HG03108 (cell line): ENCODE measurements around the gene DNA2.
A peak's percentile ranks its signal among the peaks of the same experiment; 100 is the strongest.
"Not testable (repeated sequence)": the region's sequence is repeated elsewhere in the genome, so short reads cannot be mapped to it uniquely, and the experiment has no call there.

Experiments used
- ATAC-seq: cut with Tn5 transposase; IDR thresholded peaks from one replicate; pipeline ENCODE4 v1.9.1; 2021; ENCODE audit warnings: moderate library complexity; ENCODE audit not compliant: unreplicated experiment

DNA2 gene, protein sequence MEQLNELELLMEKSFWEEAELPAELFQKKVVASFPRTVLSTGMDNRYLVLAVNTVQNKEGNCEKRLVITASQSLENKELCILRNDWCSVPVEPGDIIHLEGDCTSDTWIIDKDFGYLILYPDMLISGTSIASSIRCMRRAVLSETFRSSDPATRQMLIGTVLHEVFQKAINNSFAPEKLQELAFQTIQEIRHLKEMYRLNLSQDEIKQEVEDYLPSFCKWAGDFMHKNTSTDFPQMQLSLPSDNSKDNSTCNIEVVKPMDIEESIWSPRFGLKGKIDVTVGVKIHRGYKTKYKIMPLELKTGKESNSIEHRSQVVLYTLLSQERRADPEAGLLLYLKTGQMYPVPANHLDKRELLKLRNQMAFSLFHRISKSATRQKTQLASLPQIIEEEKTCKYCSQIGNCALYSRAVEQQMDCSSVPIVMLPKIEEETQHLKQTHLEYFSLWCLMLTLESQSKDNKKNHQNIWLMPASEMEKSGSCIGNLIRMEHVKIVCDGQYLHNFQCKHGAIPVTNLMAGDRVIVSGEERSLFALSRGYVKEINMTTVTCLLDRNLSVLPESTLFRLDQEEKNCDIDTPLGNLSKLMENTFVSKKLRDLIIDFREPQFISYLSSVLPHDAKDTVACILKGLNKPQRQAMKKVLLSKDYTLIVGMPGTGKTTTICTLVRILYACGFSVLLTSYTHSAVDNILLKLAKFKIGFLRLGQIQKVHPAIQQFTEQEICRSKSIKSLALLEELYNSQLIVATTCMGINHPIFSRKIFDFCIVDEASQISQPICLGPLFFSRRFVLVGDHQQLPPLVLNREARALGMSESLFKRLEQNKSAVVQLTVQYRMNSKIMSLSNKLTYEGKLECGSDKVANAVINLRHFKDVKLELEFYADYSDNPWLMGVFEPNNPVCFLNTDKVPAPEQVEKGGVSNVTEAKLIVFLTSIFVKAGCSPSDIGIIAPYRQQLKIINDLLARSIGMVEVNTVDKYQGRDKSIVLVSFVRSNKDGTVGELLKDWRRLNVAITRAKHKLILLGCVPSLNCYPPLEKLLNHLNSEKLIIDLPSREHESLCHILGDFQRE

DNA sequence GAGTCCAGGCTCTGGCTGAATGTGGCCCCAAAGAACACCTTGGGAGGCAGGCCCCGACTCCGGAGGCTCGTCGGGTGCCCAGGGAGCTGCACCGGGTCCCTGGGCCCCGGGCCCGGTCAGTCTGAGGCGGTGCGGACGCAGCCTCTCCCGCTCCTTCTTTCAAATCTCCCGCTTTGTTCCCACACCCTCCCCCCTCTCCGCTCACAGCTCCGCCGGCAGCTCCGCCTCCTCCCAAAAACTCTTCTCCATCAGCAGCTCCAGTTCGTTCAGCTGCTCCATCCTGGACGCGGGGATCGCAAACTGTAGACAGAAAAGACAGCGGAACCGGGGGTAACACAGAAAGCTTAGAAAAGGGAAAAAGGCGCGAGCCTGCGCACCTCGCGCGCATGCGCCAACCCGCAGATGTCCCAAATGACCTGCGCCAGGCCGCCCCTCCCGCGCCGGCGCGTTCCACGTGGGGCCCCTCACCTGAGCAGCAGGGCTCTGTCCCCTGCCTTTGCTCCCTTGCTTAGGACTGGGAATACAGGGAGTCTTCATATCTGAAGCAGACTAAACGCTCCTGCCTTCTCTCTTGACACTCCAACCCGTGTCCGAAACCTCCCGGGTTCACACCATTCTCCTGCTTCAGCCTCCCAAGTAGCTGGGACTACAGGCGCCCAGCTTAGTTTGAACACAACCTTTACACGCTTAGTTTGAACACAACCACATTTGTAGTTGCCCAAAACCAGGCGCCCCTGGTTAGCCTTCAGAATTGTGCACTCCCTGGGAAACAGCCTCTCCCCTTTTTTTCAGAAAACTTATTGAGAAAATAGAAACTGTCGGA, at the start of gene DNA2:
Gene DNA2, minus strand, starts transcription at position 388 of the 823 bp plus-strand sequence. Its CDS starts 109 bp downstream, at position 279.
- ATAC-seq: peak; percentile 74

DNA sequence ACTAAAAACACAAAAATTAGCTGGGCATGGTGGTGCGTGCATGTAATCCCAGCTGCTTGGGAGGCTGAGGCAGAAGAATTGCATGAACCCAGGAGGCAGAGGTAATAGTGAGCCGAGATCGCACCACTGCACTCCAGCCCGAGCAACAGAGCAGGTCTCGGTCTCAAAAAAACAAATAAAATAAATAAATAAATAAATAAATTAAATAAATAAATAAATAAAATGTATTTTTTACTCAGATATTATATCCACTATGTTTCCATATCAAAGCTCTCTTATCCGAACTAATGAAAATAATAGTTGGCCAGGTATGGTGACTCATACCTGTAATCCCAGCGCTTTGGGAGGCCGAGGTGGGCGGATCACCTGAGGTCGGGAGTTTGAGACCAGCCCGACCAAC, 46.8 kb upstream of the DNA2 start:
- ATAC-seq: not testable (repeated sequence)

DNA sequence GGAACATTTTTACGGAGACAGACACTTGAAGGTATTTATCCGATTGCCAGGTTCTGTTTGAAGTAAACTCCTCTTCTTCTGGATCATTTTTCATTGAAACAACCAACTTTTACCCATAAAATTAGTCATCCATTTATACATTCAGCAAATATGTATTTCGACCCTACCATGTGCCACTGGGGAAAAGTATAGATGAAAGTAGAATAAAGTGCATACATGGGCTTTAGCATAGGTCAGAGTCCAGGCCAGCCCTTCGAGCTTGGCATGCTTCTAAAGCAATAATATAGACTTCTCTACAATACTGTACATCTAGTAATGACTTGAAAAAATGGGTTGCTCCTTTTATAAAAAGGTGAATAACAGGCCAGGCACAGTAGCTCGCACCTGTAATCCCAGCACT, 45.4 kb upstream of the DNA2 start:
- no peak for ATAC-seq

- no peak for ATAC-seq
Observed at GRCh38 chr10:68516766-68517165, 45.0 kb upstream of the DNA2 start.

- ATAC-seq: not testable (repeated sequence)
Observed at GRCh38 chr10:68516216-68516615, 44.4 kb upstream of the DNA2 start.

- no peak for ATAC-seq
Observed at GRCh38 chr10:68508090-68508489, 36.3 kb upstream of the DNA2 start.

GRCh38 chr10:68506411-68506810, 34.6 kb upstream of the DNA2 start:
- ATAC-seq: no peak

- no peak for ATAC-seq
Observed at GRCh38 chr10:68502846-68503245, 31.1 kb upstream of the DNA2 start.

- no peak for ATAC-seq
Observed at GRCh38 chr10:68501691-68502090, 29.9 kb upstream of the DNA2 start.

- no peak for ATAC-seq
Observed at GRCh38 chr10:68499544-68499943, 27.8 kb upstream of the DNA2 start.

GRCh38 chr10:68496072-68496471, 24.3 kb upstream of the DNA2 start:
- no peak for ATAC-seq

DNA sequence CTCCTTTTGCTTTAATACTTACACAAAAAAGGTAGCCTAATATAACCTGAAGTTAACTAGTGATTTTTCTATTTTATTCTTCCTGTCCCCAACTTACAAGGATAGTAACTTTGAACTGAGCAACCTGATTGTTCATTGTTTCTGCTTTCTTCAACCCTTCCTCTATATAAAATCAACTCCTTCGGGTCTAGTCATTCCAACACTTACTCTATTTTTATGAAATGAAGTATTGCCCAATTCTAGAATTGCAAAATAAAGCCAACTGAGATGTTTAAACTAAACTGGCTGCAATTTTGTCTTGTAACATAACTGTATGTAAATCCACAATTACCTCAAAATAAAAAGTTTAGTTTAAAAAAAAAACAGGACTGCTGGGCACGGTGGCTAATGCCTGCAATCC, 20.3 kb upstream of the DNA2 start:
- ATAC-seq: no peak

GRCh38 chr10:68489919-68490318, 18.1 kb upstream of the DNA2 start:
- no peak for ATAC-seq

GRCh38 chr10:68474021-68474420, 2.2 kb upstream of the DNA2 start:
- no peak for ATAC-seq

GRCh38 chr10:68471063-68471585, 649 bp downstream of the DNA2 start:
- ATAC-seq: peak; percentile 6

DNA sequence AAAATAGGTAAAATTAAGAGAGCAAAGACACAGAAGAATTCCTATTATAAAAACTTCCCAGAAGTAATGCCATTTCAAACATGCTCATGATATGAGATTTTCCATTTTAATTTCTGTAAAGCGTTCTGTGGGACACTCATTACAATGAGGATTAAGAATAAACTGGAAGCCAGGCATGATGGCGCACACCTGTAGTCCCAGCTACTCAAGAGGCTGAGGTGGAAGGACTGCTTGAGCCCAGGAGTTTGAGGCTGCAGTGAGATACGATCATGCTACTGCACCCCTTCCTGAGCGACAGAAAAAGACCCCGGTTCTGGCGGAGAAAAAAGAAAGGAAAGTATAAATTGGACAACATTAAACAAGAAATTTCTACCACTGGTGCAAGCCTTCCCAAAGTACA, 1.5 kb downstream of the DNA2 start:
- ATAC-seq: no peak

DNA sequence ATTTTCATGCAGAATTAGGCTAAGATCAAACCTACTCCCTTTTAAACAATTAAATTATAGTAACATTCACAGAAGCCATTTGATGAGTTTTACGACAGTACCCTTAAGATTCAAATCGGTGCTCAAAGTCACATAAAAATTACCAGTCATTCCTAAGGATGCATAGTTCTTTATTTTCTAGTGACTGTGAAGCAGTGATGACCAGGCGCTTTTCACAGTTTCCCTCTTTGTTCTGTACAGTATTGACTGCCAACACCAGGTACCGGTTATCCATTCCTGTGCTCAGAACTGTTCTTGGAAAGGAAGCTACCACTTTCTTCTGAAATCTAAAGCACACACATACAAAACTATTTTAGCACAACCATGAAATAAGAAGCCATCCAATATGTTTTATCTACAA, 1.9 kb downstream of the DNA2 start:
- ATAC-seq: no peak

DNA sequence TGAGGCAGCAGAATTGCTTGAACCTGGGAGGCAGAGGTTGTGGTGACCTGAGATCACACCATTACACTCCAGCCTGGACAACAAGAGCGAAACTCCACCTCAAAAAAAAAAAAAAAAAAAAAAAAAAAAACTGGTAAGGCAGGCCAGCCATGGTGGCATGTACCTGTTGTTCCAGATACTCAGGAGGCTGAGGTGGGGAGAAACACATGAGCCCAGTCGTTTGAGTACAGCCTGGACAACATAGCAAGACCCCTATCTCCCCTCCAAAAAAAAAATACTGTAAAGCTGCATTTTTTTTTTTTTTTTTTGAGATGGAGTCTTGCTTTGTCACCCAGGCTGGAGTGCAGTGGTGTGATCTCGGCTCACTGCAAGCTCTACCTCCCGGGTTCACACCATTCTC, 7.0 kb downstream of the DNA2 start:
- ATAC-seq: not testable (repeated sequence)

GRCh38 chr10:68463365-68464093, 8.2 kb downstream of the DNA2 start:
- ATAC-seq: no peak

DNA sequence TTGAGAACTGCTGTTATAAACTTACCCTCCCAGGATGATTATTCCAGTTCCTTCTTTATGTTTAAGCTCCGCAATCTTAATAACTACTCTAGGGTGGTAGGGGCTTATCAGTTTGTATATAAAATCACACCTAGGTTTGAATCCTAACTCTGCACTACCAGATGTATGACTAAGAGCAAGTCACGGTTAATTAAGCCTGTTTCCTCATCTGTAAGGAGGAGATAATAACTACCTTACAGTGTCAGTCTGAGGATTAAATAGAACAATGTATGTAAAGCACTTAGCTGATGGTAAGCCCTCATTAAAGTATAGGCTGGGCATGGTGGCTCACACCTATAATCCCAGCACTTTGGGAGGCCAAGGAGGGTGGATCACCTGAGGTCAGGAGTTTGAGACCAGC, 9.2 kb downstream of the DNA2 start:
- ATAC-seq: no peak
